T-helper 2 cell treated with Interferon-gamma antibody and Interleukin-4, amounts not matched to agents 5 μg/mL and 100 μg/mL, for 36 hours (primary cell): Measurements from ENCODE around the gene SQSTM1.

Source experiments
- DNase-seq: peaks from one replicate; pipeline ENCODE4 v3.0.0; 2021; ENCODE audit warnings: low spot score
- H3K27ac Mint-ChIP-seq: one replicate; pipeline ENCODE4 v1.8.0; 2021; ENCODE audit warnings: mild to moderate bottlenecking, mixed read lengths
- H3K27me3 Mint-ChIP-seq: one replicate; pipeline ENCODE4 v1.8.0; 2021; ENCODE audit warnings: low read depth, mixed read lengths
- H3K36me3 Mint-ChIP-seq: one replicate; pipeline ENCODE4 v1.8.0; 2021; ENCODE audit warnings: low read depth, mixed read lengths
- H3K4me1 Mint-ChIP-seq: one replicate; pipeline ENCODE4 v1.8.0; 2021; ENCODE audit warnings: low read depth, mixed read lengths
- H3K4me3 Mint-ChIP-seq: one replicate; pipeline ENCODE4 v1.8.0; 2022; ENCODE audit warnings: mild to moderate bottlenecking, moderate library complexity, mixed read lengths
- H3K9me3 Mint-ChIP-seq: one replicate; pipeline ENCODE4 v1.8.0; 2021; ENCODE audit warnings: mixed read lengths

SQSTM1 gene

DNA sequence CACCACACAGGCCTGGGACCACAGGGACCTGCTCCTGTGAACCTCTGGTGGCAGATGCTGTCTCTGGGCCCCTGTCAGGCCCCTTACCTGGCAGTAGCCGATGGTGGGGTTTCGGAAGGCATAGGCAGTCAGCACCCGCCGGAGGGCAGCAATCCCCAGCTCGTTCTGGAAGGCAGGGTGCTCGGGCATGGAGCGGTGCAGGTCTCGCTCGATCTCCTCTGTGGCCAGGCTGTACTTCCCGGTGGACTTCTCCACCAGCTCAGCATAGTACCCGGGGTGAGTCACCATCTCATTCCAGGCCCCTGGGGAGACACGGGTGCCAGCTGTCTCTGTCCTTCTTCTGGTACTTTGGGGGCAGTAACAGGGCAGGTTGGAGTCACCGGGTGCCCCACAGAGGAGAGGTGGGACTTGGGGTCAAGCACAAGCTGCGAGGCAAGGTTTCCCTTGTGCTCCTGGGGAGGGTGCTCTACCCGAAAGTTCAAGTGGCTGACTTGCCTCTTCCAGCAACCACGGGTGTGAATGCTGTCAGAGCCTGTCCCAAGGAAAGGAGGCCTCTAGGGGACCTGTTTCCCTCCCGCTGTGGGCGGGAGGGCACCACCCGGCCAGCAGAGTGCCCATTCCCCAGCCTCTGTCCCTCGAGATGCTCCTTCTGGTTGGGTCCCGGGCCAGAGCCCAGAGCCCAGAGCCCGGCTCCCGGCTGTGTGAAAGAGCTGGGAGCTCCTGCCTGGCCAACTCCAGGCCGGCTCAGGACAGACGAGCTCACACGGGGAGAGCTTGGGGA, 57.7 kb downstream of the SQSTM1 start:
- H3K27me3 Mint-ChIP-seq: no peaks in the 10 kb centered on the region
- H3K36me3 Mint-ChIP-seq: peaks cover 33% of the 10 kb centered on the region
- DNase-seq: no peak
- H3K27ac Mint-ChIP-seq: no peak overlapping the region
- H3K4me3 Mint-ChIP-seq: no peak overlapping the region
- no peaks in the 10 kb centered on the region for H3K4me1 Mint-ChIP-seq
- peaks cover 12% of the 10 kb centered on the region for H3K9me3 Mint-ChIP-seq

DNA sequence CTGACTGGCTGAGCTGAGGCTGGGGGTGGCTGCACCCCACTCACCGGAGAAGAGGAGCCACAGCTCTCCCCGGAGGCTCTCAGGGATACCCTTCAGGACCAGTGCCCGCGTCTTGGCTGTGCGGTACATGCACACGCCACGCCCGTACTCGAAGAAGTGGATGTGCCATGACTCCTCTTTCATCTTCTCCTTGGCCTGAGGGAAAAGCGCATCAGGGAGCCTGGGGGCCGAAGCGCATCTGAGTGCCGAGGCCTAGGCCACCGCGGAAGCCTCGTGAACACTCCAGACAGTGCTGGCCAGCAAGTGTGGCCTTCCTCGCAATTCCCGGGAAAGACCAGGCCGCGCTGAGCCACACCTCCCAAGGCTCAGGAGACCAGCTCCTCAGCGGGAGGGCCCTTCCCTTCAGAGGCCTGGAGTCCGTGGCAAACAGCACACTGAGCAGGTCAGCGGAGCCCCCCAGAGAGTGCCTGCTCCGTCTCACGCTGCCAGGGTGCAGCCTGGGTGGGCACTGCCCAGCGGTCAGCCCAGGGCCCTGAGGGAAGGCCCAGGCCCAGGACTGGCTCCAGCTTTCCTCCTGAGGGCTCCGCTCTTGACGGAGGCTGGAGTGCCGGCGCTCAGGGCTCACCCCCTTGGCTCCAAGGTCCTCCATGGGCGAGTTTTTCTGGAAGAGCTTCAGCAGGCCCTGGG, 58.4 kb downstream of the SQSTM1 start:
- no peak overlapping the region for H3K27ac Mint-ChIP-seq

DNA sequence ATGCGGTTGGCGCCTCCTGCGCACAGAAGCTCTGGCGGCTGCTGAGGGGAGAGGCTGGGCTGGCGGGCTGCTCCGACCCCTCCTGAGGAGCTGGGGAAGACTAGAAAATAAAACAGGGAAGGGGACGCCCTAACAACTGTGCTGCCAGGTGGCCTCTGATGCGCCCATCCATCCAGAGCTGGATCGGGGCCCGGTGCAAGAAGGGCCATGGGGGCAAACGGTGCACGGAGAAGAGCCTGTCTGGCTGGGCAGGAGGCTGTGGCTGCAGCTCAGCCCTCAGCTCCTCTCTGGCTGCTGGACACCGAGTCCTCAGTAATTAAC, 58.9 kb downstream of the SQSTM1 start:
- no peak overlapping the region for H3K27ac Mint-ChIP-seq
- H3K27me3 Mint-ChIP-seq: no peaks in the 10 kb centered on the region
- peaks cover 43% of the 10 kb centered on the region for H3K36me3 Mint-ChIP-seq
- H3K4me3 Mint-ChIP-seq: no peak overlapping the region
- H3K9me3 Mint-ChIP-seq: peaks cover 23% of the 10 kb centered on the region
- H3K4me1 Mint-ChIP-seq: no peaks in the 10 kb centered on the region
- no peak for DNase-seq

More for the DNA sequence above, 58.4 kb downstream of the SQSTM1 start:
- Mint-ChIP-seq H3K27me3 (no peaks in the 10 kb centered on the region), H3K4me3 (no peak overlapping the region), H3K36me3 (peaks cover 38% of the 10 kb centered on the region), H3K4me1 (no peaks in the 10 kb centered on the region), H3K9me3 (peaks cover 19% of the 10 kb centered on the region)
- no peak for DNase-seq

DNA sequence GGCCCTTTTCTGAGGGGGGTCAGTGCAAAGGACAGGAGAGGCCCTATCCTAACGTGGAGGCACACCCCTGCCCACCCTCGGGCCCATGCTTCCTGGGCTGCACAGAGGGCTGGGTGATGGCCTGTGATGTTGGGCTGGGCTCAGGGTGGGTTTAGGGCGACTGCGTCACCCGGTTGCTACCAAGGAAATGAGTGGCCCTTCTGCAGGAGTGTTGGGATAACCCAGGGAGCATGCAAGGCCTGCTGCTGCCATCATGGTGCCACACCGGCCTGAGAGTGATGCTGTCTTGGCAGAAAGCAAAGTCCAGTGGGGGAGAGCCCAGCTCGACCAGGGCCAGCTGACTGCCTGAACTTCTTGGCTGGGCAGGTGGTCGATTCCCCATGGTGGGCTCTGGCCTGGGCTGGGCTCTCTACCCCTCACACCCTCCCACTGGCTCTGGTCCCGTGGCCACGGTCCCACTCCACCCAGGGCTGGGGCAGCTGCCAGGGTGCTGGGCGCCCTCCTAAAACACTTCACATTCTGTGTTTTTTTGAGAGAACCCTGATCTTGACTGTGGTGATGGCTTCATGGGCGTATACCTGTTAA, 59.5 kb downstream of the SQSTM1 start:
- H3K9me3 Mint-ChIP-seq: peaks cover 27% of the 10 kb centered on the region
- H3K27ac Mint-ChIP-seq: no peak overlapping the region
- no peaks in the 10 kb centered on the region for H3K4me1 Mint-ChIP-seq
- H3K27me3 Mint-ChIP-seq: no peaks in the 10 kb centered on the region
- no peak for DNase-seq
- H3K4me3 Mint-ChIP-seq: no peak overlapping the region
- H3K36me3 Mint-ChIP-seq: peaks cover 48% of the 10 kb centered on the region

DNA sequence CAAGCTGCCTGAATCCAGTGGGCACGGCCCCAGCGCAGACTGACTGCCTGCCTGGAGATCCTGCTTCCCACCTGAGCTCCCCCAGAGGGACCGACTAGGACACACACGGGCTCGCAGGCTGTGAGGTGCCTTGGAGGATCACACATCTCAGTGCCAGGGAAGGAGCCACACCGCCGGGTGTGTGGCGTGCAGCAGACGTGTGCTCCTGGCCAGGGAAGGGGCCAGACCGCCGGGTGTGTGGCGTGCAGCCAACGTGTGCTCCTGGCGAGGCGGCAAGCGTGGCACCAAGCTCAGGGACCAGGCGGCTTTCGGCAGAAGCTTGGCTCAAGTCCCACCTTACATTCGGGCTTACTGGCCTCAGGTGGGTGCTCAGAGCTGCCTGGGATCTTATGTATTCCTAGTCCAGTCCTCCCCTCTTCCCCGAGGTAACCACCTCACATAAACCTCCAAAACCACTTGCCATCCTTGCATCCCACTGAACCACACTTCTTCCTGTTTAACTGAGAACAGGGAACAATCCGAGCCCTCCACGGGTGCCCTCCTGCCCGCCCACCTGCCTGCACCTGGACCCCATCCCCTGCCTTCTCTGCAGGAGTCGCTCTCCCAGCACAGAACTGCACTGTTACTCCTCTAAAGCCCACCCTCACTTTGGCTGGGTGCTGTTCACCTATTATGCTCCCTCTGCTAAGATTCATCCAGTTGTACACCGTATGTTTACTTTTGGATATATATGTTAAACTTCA, 60.3 kb downstream of the SQSTM1 start:
- H3K27ac Mint-ChIP-seq: no peak overlapping the region
- H3K4me1 Mint-ChIP-seq: no peaks in the 10 kb centered on the region
- peaks cover 53% of the 10 kb centered on the region for H3K36me3 Mint-ChIP-seq
- H3K4me3 Mint-ChIP-seq: no peak overlapping the region
- no peak for DNase-seq
- H3K9me3 Mint-ChIP-seq: peaks cover 31% of the 10 kb centered on the region
- no peaks in the 10 kb centered on the region for H3K27me3 Mint-ChIP-seq

DNA sequence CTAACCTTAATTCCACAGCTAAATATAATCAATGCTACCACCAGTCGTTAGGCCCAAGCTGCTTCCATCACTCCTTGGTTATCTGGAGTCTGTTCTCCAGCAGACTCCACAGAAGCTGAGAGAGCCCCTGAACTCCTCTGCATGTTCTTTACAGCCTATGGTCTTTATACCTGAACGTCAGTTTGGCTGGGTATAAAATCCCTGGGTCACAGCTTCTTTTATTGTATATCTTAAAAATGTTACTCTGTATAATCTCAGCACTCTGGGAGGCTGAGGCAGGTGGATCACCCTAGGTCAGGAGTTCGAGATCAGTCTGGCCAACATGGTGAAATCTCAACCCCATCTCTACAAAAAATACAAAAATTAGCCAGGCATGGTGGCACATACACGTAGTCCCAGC, 61.6 kb downstream of the SQSTM1 start:
- no peaks in the 10 kb centered on the region for H3K27me3 Mint-ChIP-seq
- H3K4me1 Mint-ChIP-seq: no peaks in the 10 kb centered on the region
- peaks cover 64% of the 10 kb centered on the region for H3K36me3 Mint-ChIP-seq
- H3K9me3 Mint-ChIP-seq: peaks cover 37% of the 10 kb centered on the region
- H3K27ac Mint-ChIP-seq: no peak overlapping the region
- no peak overlapping the region for H3K4me3 Mint-ChIP-seq
- DNase-seq: no peak

DNA sequence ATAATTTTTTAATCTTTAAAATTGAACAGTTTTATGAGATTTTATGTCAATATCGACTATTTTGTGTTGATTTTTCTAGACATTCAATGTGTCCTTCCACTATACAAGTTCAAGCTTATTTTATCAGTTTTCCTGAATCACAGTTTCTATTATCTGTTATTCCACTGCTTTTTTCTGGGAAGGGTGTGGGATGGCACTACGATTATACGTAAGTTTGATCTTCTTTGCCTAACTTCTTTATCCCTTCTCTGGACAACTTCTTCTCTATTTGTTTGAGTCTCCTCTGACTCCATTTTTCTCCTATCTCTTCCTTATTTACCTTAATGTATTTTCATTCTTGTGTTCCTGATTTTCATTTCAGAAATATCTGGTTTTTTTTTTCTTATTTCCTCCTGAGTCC, 62.5 kb downstream of the SQSTM1 start:
- DNase-seq: no peak
- H3K9me3 Mint-ChIP-seq: peaks cover 37% of the 10 kb centered on the region
- peaks cover 63% of the 10 kb centered on the region for H3K36me3 Mint-ChIP-seq
- H3K27ac Mint-ChIP-seq: no peak overlapping the region
- no peak overlapping the region for H3K4me3 Mint-ChIP-seq
- no peaks in the 10 kb centered on the region for H3K4me1 Mint-ChIP-seq
- no peaks in the 10 kb centered on the region for H3K27me3 Mint-ChIP-seq

DNA sequence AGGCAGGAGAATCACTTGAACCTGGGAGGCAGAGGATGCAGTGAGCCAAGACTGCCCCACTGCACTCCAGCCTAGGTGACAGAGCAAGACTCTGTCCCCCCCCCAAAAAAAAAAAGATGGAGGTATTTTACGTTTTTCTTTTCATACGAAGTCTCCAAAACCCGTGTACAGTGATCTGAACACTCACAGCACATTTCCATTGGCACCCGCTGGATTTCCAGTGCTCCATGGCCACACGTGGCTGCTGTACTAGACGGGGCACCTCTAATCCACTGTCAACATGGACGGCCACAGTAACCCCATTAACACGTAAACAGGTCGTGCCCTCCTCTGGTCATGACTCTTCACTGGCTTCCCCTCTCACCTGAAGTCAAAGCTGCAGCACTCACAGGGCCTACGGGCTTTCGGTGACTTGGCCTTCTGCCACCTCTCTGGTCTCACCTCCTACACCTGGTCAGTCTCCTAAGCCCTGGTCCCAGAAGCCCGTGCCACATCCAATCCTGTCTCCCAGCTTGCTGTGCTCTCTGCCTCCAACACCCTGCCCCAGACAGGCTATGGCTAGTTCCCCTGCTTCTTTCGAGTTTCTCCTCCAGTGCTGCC, 64.9 kb downstream of the SQSTM1 start:
- H3K27ac Mint-ChIP-seq: no peak overlapping the region
- H3K9me3 Mint-ChIP-seq: peaks cover 37% of the 10 kb centered on the region
- H3K4me3 Mint-ChIP-seq: no peak overlapping the region
- peaks cover 79% of the 10 kb centered on the region for H3K36me3 Mint-ChIP-seq
- H3K4me1 Mint-ChIP-seq: peaks cover 2% of the 10 kb centered on the region
- no peak for DNase-seq
- H3K27me3 Mint-ChIP-seq: no peaks in the 10 kb centered on the region

DNA sequence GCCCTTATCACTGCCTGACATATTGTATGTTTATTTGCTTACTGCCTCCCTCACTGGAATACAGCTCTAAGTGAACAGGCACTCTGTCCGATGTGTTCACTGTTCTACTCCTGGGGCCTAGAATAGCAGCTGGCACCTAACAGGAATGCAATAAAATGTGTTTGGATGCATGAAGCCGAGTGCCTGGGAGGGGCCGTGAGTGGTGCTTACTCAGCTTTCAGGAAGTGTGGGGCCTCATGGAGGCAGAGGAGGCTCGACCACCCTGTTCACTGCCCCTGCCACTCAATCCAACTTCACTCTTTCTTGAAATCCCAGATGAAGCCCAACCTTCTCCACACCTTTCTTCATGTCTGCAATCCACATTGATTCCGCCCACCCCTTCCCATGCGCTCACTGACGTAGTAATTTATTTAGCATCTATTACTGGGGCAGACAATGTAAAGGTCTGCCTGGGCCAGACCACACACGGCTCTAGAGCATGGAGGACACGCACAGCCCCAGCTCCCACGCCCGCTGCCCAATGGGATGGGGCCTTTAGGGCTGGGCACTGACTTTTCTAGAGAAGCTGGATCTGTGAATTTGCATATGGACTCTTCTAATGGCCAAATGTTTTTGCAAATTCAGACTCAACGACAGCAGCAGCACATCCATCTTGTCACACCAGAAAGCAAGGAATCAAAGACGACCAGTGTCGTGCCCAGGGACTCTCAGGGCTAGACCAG, 65.6 kb downstream of the SQSTM1 start:
- H3K9me3 Mint-ChIP-seq: peaks cover 37% of the 10 kb centered on the region
- peaks cover 75% of the 10 kb centered on the region for H3K36me3 Mint-ChIP-seq
- no peaks in the 10 kb centered on the region for H3K27me3 Mint-ChIP-seq
- peaks cover 2% of the 10 kb centered on the region for H3K4me1 Mint-ChIP-seq
- H3K27ac Mint-ChIP-seq: no peak overlapping the region
- DNase-seq: no peak
- no peak overlapping the region for H3K4me3 Mint-ChIP-seq

DNA sequence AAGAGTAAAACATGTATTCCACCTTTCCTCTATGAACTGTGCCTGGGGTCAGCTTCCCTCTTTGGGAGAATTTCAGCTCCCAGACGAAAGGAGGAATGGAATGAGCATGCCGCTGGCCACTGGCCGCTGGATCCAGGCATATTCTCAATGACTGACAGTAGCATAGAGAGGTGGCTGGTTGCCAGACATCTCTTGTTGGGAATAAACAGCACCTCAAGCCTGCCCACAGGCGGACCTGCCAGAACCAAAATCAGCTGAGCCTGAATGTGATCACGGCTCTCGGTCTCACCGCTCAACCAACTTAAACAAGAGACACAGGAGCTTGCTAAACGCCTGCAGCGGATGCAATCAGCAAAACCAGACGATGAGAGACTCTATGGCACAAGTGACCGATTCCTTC, 66.4 kb downstream of the SQSTM1 start:
- Mint-ChIP-seq H3K9me3 (peaks cover 35% of the 10 kb centered on the region), H3K4me1 (peaks cover 2% of the 10 kb centered on the region), H3K27me3 (no peaks in the 10 kb centered on the region), H3K4me3 (no peak overlapping the region), H3K27ac (no peak overlapping the region), H3K36me3 (peaks cover 70% of the 10 kb centered on the region)
- DNase-seq: no peak
